ENCODE measurements around the gene LLGL2.

DNA sequence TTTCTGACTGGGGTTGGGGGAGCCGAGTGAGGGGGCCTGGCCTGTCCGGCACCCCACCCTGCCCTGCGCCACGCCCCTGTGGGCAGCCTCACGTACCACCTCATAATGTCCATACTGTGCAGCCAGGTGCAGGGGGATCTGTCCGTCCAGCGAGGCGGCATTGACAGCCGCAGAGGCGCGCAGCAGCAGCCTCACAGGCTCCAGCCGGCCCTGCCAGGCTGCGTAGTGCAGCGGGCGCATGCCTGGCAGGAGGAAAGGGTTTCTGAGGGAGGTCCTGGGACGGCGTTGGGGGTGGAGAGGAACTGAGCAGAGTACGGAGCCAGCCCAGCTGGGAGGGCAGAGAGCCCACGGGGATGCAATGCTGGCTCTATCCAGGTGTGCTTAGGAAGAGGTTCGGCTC, 18.6 kb upstream of the LLGL2 start:
- TF ChIP-seq POLR2A (IDR thresholded peaks at IDR 0.05): no peak
- no peak for TF ChIP-seq CTCF (IDR thresholded peaks at IDR 0.05)

Measured in esophagus squamous epithelium (tissue), 4 donors.